Spleen (tissue), 7 donors: ENCODE results near the gene TMEM132D.

Source experiments
- POLR2AphosphoS5 ChIP-seq, 3 donors: sonication (generic); formaldehyde crosslinking; IDR thresholded peaks; one replicate each; pipeline ENCODE4 v1.5.1; 2017; ENCODE audit warnings: antibody characterized with exemption in 3 of 3
- TF ChIP-seq, protein P1 (sequence below), 11 experiments: fragments of 200-600 bp in 7 of 11; fragments of 450-650 bp in 4 of 11; sonication (generic) in 4 of 11; IDR thresholded peaks in 8 of 11; conservative IDR thresholded peaks in 3 of 11; 1 replicate in 7 of 11; 2 replicates in 4 of 11; pipeline versions ENCODE4 v1.4.0 to v1.8.0; 2016 to 2021; ENCODE audit warnings: antibody characterized with exemption in 11 of 11, inconsistent platforms in 4 of 11, mild to moderate bottlenecking in 1 of 11
- donor health status: DM: no; HTN: no; CAD: no; lungs with moderate emphysema.
- donor health status: DM: no; HTN: no; CAD: no.
- donor health status: DM: no; HTN: no; CAD: no.

DNA sequence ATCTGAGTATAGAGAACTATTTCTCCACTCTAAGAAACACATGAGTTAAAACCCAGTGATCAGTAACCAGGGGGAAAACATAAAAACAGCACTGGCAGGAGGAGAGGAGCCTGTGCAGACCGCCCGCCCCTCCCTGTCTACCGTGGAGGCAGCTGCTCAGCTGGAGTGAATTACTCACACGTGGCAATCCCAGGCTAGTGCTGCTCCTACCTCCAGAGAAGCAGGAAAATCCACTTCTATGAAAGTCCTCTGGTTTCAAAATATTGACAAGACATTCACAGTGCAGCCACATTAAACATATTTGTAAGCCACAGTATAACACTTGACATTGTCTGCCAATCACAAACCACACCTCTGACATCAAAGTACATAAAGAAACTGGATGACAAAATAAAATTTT is 16.7 kb downstream of the TMEM132D start:
- TF ChIP-seq, protein P1, sequence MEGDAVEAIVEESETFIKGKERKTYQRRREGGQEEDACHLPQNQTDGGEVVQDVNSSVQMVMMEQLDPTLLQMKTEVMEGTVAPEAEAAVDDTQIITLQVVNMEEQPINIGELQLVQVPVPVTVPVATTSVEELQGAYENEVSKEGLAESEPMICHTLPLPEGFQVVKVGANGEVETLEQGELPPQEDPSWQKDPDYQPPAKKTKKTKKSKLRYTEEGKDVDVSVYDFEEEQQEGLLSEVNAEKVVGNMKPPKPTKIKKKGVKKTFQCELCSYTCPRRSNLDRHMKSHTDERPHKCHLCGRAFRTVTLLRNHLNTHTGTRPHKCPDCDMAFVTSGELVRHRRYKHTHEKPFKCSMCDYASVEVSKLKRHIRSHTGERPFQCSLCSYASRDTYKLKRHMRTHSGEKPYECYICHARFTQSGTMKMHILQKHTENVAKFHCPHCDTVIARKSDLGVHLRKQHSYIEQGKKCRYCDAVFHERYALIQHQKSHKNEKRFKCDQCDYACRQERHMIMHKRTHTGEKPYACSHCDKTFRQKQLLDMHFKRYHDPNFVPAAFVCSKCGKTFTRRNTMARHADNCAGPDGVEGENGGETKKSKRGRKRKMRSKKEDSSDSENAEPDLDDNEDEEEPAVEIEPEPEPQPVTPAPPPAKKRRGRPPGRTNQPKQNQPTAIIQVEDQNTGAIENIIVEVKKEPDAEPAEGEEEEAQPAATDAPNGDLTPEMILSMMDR (IDR thresholded peaks at IDR 0.05 in 8 of 11, conservative IDR thresholded peaks at IDR 0.05 in 3 of 11), result no peak
- TF ChIP-seq POLR2AphosphoS5 (IDR thresholded peaks at IDR 0.05), result no peak
